ENCODE measurements around the gene JAG1. TPM values are rescaled to one million over a fixed set of nuclear protein-coding genes. Genes with fewer than 3 reads are reported as not detected.

Gene JAG1
- total RNA-seq, 2 experiments from 2014 or later = 0.32 to 0.67 TPM

DNA sequence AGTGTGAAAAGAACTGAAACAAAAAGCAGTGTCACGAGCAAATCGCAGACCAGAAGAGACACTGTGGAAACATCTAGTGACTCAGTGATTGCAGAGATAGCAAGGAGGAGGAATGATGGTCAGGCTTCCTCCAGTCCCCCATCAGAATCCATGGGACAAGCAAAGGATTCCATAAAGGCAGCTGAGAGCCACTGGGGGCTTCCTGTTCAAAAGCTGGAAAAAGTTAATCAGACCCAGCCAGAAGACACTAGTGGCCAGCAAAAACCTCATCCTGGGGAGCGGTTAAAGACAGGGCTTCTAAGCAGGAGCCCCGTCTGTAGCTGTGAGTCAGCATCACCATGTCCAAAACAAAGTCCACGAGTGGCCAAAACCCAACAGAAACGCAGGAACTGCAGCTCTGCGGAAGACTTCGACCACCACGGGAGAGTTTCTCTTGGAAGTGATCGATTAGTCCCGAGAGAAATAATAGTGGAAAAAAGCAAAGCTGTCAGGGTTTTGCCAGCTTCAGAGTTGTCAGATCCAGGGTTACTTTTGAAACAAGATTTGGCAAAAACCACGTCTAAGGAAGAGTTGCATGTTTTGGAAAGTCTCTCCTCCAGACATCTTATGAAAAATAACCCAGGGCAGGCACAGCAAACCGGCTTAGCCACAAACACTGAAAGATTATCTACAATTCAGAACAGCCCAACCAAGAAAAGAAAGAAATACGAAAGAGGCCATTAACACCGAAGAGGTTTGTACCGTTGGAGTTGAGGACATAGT, 51.0 kb downstream of the JAG1 start:
- Histone ChIP-seq H3K4me1 (ENCODE audit: insufficient read depth, low read length, poor library complexity, severe bottlenecking) (no peaks in the 10 kb centered on the region), H3K27ac (ENCODE audit: low read depth, low read length, poor library complexity, severe bottlenecking) (no peak overlapping the region), H3K79me2 (ENCODE audit: insufficient read depth, low read depth, low read length) (no peaks in the 10 kb centered on the region), H2AFZ (ENCODE audit: low read length) (no peak overlapping the region), H3K9me3 (ENCODE audit: low read length) (no peaks in the 10 kb centered on the region), H3K9me2 (ENCODE audit: insufficient read depth, low read length) (no peaks in the 10 kb centered on the region), H3K4me3 (ENCODE audit: low read depth, low read length, poor library complexity, severe bottlenecking) (no peak overlapping the region), H3K4me2 (ENCODE audit: low read length) (no peak overlapping the region), H3K36me3 (ENCODE audit: insufficient read depth, low read length) (no peaks in the 10 kb centered on the region), H4K20me1 (ENCODE audit: insufficient read depth, low read length) (no peaks in the 10 kb centered on the region)
- BruUV-seq (replicated peaks) = no TSS peak
- ChIA-PET POLR2A (interaction anchor here (0.5 kb wide), 1 partner anchor 399 kb away, joined by 6 read pairs; no protein-coding TSS in a partner anchor), CTCF (ENCODE audit: unreplicated experiment) (no interaction called here)
- TF ChIP-seq EZH2phosphoT487 (IDR thresholded peaks at IDR 0.05; ENCODE audit: borderline replicate concordance, low read depth, low read length) = no peak
- TF ChIP-seq, protein P1, sequence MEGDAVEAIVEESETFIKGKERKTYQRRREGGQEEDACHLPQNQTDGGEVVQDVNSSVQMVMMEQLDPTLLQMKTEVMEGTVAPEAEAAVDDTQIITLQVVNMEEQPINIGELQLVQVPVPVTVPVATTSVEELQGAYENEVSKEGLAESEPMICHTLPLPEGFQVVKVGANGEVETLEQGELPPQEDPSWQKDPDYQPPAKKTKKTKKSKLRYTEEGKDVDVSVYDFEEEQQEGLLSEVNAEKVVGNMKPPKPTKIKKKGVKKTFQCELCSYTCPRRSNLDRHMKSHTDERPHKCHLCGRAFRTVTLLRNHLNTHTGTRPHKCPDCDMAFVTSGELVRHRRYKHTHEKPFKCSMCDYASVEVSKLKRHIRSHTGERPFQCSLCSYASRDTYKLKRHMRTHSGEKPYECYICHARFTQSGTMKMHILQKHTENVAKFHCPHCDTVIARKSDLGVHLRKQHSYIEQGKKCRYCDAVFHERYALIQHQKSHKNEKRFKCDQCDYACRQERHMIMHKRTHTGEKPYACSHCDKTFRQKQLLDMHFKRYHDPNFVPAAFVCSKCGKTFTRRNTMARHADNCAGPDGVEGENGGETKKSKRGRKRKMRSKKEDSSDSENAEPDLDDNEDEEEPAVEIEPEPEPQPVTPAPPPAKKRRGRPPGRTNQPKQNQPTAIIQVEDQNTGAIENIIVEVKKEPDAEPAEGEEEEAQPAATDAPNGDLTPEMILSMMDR (conservative IDR thresholded peaks at IDR 0.05; ENCODE audit: low read length) = no peak
- no peak for DNase-seq (ENCODE audit: low spot score)
- intact Hi-C loops (cut with micrococcal nuclease; ENCODE audit: unreplicated experiment) = no loop called here

DNA sequence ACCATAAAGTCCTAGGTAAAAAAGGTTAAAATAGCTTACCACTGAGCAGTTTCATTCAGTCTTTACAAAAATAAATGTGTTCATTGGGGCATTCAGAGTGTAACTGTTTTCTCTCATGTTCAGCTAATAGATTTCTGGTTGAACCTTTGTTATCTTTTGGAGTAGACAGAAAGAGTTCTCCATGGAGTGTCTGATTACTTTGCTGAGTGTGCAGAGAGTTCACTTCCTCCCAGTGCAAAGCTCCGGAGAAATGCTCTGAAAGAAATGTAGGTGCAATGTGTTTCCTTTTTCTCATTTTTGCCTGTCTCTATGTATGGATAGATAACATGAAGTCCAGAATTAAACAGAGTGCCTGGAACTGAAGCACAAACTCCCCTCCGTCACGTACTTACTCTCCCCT, 52.6 kb downstream of the JAG1 start:
- H3K4me2 ChIP-seq (ENCODE audit: low read length) = no peak overlapping the region
- H4K20me1 ChIP-seq (ENCODE audit: insufficient read depth, low read length) = no peaks in the 10 kb centered on the region
- H2AFZ ChIP-seq (ENCODE audit: low read length) = no peak overlapping the region
- TF ChIP-seq, protein P1 (conservative IDR thresholded peaks at IDR 0.05; ENCODE audit: low read length) = no peak
- no peak for TF ChIP-seq EZH2phosphoT487 (IDR thresholded peaks at IDR 0.05; ENCODE audit: borderline replicate concordance, low read depth, low read length)
- ChIA-PET CTCF (ENCODE audit: unreplicated experiment) (no interaction called here), POLR2A (no interaction called here)
- no peaks in the 10 kb centered on the region for H3K9me2 ChIP-seq (ENCODE audit: insufficient read depth, low read length)
- no peaks in the 10 kb centered on the region for H3K4me1 ChIP-seq (ENCODE audit: insufficient read depth, low read length, poor library complexity, severe bottlenecking)
- intact Hi-C loops (cut with micrococcal nuclease; ENCODE audit: unreplicated experiment) = no loop called here
- H3K36me3 ChIP-seq (ENCODE audit: insufficient read depth, low read length) = no peaks in the 10 kb centered on the region
- no peak overlapping the region for H3K4me3 ChIP-seq (ENCODE audit: low read depth, low read length, poor library complexity, severe bottlenecking)
- H3K27ac ChIP-seq (ENCODE audit: low read depth, low read length, poor library complexity, severe bottlenecking) = no peak overlapping the region
- H3K79me2 ChIP-seq (ENCODE audit: insufficient read depth, low read depth, low read length) = no peaks in the 10 kb centered on the region
- H3K9me3 ChIP-seq (ENCODE audit: low read length) = no peaks in the 10 kb centered on the region
- no peak for DNase-seq (ENCODE audit: low spot score)
- BruUV-seq (replicated peaks) = no TSS peak

DNA sequence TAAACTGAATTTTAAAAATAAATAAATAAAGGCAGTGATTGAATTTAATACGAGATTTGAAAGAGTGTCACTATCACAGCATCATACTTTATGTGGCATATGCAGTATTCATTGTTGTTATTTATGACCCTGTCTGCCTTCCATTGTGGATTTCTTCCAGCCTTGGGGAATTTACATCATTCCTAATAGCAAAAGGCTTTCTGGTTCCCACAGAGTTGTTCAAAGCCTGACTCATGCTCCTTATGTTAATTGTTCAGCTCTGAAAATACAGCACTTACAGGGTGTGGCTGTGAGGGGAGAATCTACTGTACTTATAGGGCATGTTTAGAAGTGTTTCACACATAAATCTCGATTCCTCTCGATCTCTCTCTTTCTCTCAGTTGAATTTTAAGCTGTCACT, 54.4 kb downstream of the JAG1 start:
- no peaks in the 10 kb centered on the region for H3K36me3 ChIP-seq (ENCODE audit: insufficient read depth, low read length)
- H3K79me2 ChIP-seq (ENCODE audit: insufficient read depth, low read depth, low read length) = no peaks in the 10 kb centered on the region
- no peaks in the 10 kb centered on the region for H3K4me1 ChIP-seq (ENCODE audit: insufficient read depth, low read length, poor library complexity, severe bottlenecking)
- no peak overlapping the region for H2AFZ ChIP-seq (ENCODE audit: low read length)
- TF ChIP-seq, protein P1 (conservative IDR thresholded peaks at IDR 0.05; ENCODE audit: low read length) = no peak
- no peak for TF ChIP-seq EZH2phosphoT487 (IDR thresholded peaks at IDR 0.05; ENCODE audit: borderline replicate concordance, low read depth, low read length)
- H4K20me1 ChIP-seq (ENCODE audit: insufficient read depth, low read length) = no peaks in the 10 kb centered on the region
- POLR2A ChIA-PET = interaction anchor here (0.5 kb wide), 1 partner anchor 233 kb away, joined by 6 read pairs; no protein-coding TSS in a partner anchor
- BruUV-seq (replicated peaks) = no TSS peak
- no peak overlapping the region for H3K4me3 ChIP-seq (ENCODE audit: low read depth, low read length, poor library complexity, severe bottlenecking)
- no peaks in the 10 kb centered on the region for H3K9me2 ChIP-seq (ENCODE audit: insufficient read depth, low read length)
- CTCF ChIA-PET (ENCODE audit: unreplicated experiment) = no interaction called here
- DNase-seq (ENCODE audit: low spot score) = no peak
- no peak overlapping the region for H3K27ac ChIP-seq (ENCODE audit: low read depth, low read length, poor library complexity, severe bottlenecking)
- intact Hi-C loops (cut with micrococcal nuclease; ENCODE audit: unreplicated experiment) = no loop called here
- no peaks in the 10 kb centered on the region for H3K9me3 ChIP-seq (ENCODE audit: low read length)
- no peak overlapping the region for H3K4me2 ChIP-seq (ENCODE audit: low read length)

Measured in OCI-LY7 (cell line).